Mononuclear cell (primary cell): ENCODE measurements around the gene NDUFS8. TPM values are rescaled to one million over a fixed set of nuclear protein-coding genes. Genes with fewer than 3 reads are reported as not detected.
A peak's percentile ranks its signal among the peaks of the same experiment; 100 is the strongest.

Experiments
- H3K27me3 ChIP-seq: 2 replicates; pipeline ENCODE4 v1.6.0; 2011; ENCODE audit warnings: low read length, control low read depth; ENCODE audit not compliant: insufficient read depth
- H3K4me1 ChIP-seq: 2 replicates; pipeline ENCODE4 v1.5.1; 2011; ENCODE audit warnings: mild to moderate bottlenecking, low read length, control low read depth; ENCODE audit not compliant: insufficient read depth
- H3K4me3 ChIP-seq: 2 replicates; pipeline ENCODE4 v1.5.1; 2011; ENCODE audit warnings: mild to moderate bottlenecking, low read length, moderate library complexity
- H3K9me3 ChIP-seq: 2 replicates; pipeline ENCODE4 v1.5.1; 2011; ENCODE audit warnings: low read depth, mild to moderate bottlenecking, control low read depth, low read length
- total RNA-seq: library from RNA; depleted of rRNA; stranded (reverse); fragments of >200 nt; gene quantifications from one replicate; pipeline ENCODE4 v1.2.3, GENCODE V29; 2012

Gene NDUFS8
- total RNA-seq, 1 donor: 22.1 TPM

GRCh38 chr11:68036141-68036716 is 5.7 kb downstream of the NDUFS8 start:
- Histone ChIP-seq H3K4me1 (peaks cover 60% of the 10 kb centered on the region), H3K4me3 (no peak overlapping the region)

DNA sequence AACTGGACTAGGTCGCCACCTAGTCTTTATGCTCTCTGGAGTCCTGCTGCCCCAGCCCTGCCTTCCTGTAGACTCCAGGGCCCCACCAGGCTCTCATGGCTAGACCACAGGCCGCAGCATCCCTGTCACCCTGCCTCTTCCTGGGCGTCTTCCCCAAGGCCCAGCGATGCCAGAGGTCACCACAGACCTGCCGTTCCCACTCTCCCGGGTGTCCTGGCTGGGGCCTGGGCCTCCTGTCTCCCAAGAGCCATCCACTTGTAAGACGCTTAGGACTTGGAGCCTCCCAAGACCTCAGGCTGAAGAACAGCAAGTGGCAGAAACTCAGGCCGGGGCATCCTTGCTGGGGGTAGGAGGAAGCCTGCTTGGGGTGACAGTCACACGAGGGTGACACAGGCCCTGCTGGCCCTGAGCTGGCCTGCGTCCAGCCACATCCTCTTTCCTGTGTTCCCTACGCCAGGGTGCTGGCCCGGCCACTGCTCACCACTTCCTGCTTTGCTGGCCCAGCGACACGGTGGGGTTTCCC is 6.3 kb downstream of the NDUFS8 start:
- H3K4me3 ChIP-seq: no peak overlapping the region
- H3K4me1 ChIP-seq: peaks cover 60% of the 10 kb centered on the region
- no peaks in the 10 kb centered on the region for H3K9me3 ChIP-seq
- no peaks in the 10 kb centered on the region for H3K27me3 ChIP-seq

More at GRCh38 chr11:68036141-68036716, 5.7 kb downstream of the NDUFS8 start:
- no peaks in the 10 kb centered on the region for H3K9me3 ChIP-seq
- H3K27me3 ChIP-seq: no peaks in the 10 kb centered on the region

GRCh38 chr11:68037411-68038225 is 7.1 kb downstream of the NDUFS8 start:
- Histone ChIP-seq H3K9me3 (no peaks in the 10 kb centered on the region), H3K4me3 (no peak overlapping the region), H3K4me1 (peaks cover 57% of the 10 kb centered on the region), H3K27me3 (no peaks in the 10 kb centered on the region)

DNA sequence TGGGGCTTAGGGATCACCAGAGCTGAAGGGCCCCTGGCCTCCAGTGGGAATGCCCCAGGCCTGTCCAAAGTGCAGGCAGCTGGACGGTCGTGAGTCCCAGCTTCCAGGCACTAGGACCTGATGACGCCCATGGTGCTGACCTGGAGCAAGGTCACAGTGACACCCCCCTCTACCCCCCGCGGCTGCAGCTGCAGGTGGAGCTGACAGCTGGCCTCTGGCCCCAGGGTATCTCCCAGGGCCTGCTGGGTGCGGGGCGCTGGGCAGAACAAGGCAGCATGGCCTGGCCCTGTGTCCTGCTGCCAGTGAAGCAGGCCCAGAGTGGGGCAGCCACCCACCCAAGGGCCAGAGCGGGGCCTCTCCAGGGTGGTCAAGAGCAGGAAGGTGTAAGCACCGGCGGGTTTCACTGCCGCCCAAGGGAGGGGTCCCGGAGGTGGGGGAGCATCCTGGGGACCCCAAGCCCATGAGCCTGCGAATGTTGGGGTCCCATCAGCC is 7.8 kb downstream of the NDUFS8 start:
- Histone ChIP-seq H3K4me3 (peak overlapping the region; percentile 72), H3K4me1 (peaks cover 57% of the 10 kb centered on the region)

DNA sequence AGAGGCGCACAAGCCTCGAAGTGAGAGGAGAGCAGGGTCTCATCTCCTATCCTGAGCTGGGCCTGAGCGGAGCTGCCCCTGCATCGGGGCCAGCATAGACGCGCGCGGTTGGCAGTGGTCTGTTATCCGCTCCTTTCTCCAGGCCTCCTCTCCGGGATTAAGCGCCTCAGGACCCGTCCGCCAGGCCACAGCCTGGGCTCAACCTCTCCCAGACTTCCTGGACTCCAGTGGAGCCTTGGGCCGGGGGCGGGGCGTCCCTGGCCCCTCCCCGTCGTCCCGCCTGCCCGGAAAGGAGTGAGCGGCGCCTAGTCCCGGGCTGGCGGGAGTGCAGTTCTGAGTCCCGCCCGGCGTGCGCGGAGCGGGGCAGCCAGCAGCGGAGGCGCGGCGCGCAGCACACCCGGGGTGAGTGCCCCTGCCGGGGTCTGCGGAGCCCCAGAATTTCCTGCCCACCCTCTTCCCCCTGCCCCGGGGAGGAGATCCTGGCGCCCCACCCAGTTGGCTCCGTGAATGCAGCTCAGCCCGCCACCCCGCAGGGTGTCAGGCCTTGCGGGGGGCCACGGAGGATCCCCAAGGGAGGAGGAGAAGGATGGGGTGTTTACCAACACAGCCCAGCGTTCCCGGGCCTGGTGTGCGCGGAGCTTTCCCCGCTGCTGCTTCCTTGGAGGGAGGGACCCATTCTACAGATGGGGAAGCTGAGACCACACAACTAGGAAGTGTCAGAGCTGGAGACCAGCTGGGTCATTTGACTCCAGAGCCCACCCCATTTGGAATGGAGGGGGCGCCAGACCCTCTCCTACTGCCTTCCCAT is 8.4 kb downstream of the NDUFS8 start, which contains the start of gene TCIRG1:
Gene TCIRG1, plus strand, starts transcription at position 308 of the 808 bp plus-strand sequence. CDS start 2,247 bp downstream, outside the sequence.
- Histone ChIP-seq H3K4me1 (peaks cover 57% of the 10 kb centered on the region), H3K27me3 (no peaks in the 10 kb centered on the region), H3K4me3 (peak within 1 kb of the TSS; percentile 72), H3K9me3 (no peaks in the 10 kb centered on the region)

More for the DNA sequence above, 7.8 kb downstream of the NDUFS8 start:
- Histone ChIP-seq H3K9me3 (no peaks in the 10 kb centered on the region), H3K27me3 (no peaks in the 10 kb centered on the region)

DNA sequence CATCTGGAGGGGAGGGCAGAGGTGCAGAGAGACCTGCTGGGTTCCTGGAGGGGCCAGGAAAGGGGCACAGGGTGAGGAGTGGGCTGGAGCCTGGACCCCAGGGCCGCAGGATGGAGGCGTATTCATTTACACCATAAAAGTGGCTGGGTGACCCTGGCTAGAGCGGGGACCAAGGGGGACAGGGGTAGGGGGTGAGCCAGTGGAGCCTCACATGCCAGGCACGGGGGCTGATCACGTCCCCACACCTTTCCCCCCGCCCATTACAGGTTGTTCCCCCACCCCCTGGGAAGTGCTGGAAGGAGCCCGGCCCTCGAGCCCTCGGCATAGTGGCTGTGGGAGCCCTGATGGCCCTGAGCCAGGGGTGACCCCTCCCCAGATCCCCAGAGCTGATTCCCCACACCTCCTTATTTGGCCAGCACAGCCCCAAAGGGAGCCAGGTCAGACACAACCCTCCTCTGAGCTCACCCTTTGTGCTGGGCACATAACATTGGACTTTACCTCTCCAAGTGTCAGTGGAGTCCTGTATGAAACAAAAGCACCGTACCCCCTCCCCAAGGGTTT is 9.1 kb downstream of the NDUFS8 start:
- peak overlapping the region; percentile 72 for H3K4me3 ChIP-seq
- no peaks in the 10 kb centered on the region for H3K9me3 ChIP-seq
- no peaks in the 10 kb centered on the region for H3K27me3 ChIP-seq
- peaks cover 57% of the 10 kb centered on the region for H3K4me1 ChIP-seq

- Histone ChIP-seq H3K4me1 (peaks cover 53% of the 10 kb centered on the region), H3K9me3 (no peaks in the 10 kb centered on the region), H3K27me3 (no peaks in the 10 kb centered on the region), H3K4me3 (peak overlapping the region; percentile 72)
Measured at GRCh38 chr11:68040101-68040956, 9.8 kb downstream of the NDUFS8 start.

DNA sequence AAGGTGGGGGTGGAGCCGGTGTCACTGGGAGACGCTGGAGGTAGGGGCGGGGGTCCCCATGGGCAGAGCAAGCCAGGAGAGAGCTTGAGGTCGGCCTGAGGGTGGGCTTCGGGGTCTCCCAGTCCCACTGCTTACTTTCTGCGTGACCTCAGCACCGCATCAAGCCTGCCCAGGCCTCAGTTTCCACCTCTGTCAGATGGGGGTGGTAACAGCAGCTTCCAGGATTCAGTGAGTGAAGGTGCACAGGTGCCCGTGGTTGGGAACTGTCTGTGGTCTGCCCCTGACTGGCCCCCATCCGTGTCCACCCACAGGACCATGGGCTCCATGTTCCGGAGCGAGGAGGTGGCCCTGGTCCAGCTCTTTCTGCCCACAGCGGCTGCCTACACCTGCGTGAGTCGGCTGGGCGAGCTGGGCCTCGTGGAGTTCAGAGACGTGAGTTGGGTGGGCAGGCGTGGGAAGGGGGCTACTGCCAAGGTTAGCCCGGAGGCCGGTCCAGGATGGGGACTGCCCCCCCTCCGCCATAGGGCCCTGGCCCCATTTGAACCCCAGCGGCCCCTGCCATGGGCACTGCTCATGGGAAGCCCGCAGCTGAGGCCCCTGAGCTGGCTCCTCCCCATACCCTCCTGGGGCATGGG is 10.6 kb downstream of the NDUFS8 start:
- H3K4me1 ChIP-seq: peaks cover 46% of the 10 kb centered on the region

GRCh38 chr11:68041617-68042218 is 11.2 kb downstream of the NDUFS8 start:
- H3K4me3 ChIP-seq: no peak overlapping the region
- H3K4me1 ChIP-seq: peaks cover 39% of the 10 kb centered on the region
- H3K9me3 ChIP-seq: no peaks in the 10 kb centered on the region
- H3K27me3 ChIP-seq: no peaks in the 10 kb centered on the region

More for the DNA sequence above, 10.6 kb downstream of the NDUFS8 start:
- Histone ChIP-seq H3K9me3 (no peaks in the 10 kb centered on the region), H3K27me3 (no peaks in the 10 kb centered on the region), H3K4me3 (peak overlapping the region; percentile 72)

- H3K9me3 ChIP-seq: no peaks in the 10 kb centered on the region
- peaks cover 32% of the 10 kb centered on the region for H3K4me1 ChIP-seq
- H3K4me3 ChIP-seq: no peak overlapping the region
- H3K27me3 ChIP-seq: no peaks in the 10 kb centered on the region
Measured at GRCh38 chr11:68042219-68043028, 11.9 kb downstream of the NDUFS8 start.

GRCh38 chr11:68043029-68043348 is 12.5 kb downstream of the NDUFS8 start:
- Histone ChIP-seq H3K4me1 (peaks cover 27% of the 10 kb centered on the region), H3K9me3 (no peaks in the 10 kb centered on the region)

GRCh38 chr11:68043349-68044144 is 13.1 kb downstream of the NDUFS8 start:
- Histone ChIP-seq H3K27me3 (no peaks in the 10 kb centered on the region), H3K4me3 (no peak overlapping the region), H3K9me3 (no peaks in the 10 kb centered on the region)

More at GRCh38 chr11:68043029-68043348, 12.5 kb downstream of the NDUFS8 start:
- Histone ChIP-seq H3K4me3 (no peak overlapping the region), H3K27me3 (no peaks in the 10 kb centered on the region)

More at GRCh38 chr11:68043349-68044144, 13.1 kb downstream of the NDUFS8 start:
- H3K4me1 ChIP-seq: peaks cover 21% of the 10 kb centered on the region
